ENCODE data around the gene CRYZL1. TPM values are rescaled to one million over a fixed set of nuclear protein-coding genes. Genes with fewer than 3 reads are reported as not detected.

The CRYZL1 gene
- total and polyA plus RNA-seq, 2 of the 8 experiments (the other 6 are each of a cell fraction or from before 2014, with no cell fraction given), result 15.6 to 15.8 TPM

- TF ChIP-seq, protein P1, sequence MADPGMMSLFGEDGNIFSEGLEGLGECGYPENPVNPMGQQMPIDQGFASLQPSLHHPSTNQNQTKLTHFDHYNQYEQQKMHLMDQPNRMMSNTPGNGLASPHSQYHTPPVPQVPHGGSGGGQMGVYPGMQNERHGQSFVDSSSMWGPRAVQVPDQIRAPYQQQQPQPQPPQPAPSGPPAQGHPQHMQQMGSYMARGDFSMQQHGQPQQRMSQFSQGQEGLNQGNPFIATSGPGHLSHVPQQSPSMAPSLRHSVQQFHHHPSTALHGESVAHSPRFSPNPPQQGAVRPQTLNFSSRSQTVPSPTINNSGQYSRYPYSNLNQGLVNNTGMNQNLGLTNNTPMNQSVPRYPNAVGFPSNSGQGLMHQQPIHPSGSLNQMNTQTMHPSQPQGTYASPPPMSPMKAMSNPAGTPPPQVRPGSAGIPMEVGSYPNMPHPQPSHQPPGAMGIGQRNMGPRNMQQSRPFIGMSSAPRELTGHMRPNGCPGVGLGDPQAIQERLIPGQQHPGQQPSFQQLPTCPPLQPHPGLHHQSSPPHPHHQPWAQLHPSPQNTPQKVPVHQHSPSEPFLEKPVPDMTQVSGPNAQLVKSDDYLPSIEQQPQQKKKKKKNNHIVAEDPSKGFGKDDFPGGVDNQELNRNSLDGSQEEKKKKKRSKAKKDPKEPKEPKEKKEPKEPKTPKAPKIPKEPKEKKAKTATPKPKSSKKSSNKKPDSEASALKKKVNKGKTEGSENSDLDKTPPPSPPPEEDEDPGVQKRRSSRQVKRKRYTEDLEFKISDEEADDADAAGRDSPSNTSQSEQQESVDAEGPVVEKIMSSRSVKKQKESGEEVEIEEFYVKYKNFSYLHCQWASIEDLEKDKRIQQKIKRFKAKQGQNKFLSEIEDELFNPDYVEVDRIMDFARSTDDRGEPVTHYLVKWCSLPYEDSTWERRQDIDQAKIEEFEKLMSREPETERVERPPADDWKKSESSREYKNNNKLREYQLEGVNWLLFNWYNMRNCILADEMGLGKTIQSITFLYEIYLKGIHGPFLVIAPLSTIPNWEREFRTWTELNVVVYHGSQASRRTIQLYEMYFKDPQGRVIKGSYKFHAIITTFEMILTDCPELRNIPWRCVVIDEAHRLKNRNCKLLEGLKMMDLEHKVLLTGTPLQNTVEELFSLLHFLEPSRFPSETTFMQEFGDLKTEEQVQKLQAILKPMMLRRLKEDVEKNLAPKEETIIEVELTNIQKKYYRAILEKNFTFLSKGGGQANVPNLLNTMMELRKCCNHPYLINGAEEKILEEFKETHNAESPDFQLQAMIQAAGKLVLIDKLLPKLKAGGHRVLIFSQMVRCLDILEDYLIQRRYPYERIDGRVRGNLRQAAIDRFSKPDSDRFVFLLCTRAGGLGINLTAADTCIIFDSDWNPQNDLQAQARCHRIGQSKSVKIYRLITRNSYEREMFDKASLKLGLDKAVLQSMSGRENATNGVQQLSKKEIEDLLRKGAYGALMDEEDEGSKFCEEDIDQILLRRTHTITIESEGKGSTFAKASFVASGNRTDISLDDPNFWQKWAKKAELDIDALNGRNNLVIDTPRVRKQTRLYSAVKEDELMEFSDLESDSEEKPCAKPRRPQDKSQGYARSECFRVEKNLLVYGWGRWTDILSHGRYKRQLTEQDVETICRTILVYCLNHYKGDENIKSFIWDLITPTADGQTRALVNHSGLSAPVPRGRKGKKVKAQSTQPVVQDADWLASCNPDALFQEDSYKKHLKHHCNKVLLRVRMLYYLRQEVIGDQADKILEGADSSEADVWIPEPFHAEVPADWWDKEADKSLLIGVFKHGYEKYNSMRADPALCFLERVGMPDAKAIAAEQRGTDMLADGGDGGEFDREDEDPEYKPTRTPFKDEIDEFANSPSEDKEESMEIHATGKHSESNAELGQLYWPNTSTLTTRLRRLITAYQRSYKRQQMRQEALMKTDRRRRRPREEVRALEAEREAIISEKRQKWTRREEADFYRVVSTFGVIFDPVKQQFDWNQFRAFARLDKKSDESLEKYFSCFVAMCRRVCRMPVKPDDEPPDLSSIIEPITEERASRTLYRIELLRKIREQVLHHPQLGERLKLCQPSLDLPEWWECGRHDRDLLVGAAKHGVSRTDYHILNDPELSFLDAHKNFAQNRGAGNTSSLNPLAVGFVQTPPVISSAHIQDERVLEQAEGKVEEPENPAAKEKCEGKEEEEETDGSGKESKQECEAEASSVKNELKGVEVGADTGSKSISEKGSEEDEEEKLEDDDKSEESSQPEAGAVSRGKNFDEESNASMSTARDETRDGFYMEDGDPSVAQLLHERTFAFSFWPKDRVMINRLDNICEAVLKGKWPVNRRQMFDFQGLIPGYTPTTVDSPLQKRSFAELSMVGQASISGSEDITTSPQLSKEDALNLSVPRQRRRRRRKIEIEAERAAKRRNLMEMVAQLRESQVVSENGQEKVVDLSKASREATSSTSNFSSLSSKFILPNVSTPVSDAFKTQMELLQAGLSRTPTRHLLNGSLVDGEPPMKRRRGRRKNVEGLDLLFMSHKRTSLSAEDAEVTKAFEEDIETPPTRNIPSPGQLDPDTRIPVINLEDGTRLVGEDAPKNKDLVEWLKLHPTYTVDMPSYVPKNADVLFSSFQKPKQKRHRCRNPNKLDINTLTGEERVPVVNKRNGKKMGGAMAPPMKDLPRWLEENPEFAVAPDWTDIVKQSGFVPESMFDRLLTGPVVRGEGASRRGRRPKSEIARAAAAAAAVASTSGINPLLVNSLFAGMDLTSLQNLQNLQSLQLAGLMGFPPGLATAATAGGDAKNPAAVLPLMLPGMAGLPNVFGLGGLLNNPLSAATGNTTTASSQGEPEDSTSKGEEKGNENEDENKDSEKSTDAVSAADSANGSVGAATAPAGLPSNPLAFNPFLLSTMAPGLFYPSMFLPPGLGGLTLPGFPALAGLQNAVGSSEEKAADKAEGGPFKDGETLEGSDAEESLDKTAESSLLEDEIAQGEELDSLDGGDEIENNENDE (IDR thresholded peaks at IDR 0.05; ENCODE audit: insufficient replicate concordance, low read length), result no peak
- TF ChIP-seq TAF1 (IDR thresholded peaks at IDR 0.05; ENCODE audit: low read depth, low read length) (no peak), ASH2L (IDR thresholded peaks at IDR 0.05; ENCODE audit: low read length) (no peak)
Measured at GRCh38 chr21:33661146-33661545, 19.6 kb upstream of the CRYZL1 start (continued).

Data from H1 (cell line).